Measurements from ENCODE around the gene RNF26.

GRCh38 chr11:119373921-119374631 is 39.7 kb downstream of the RNF26 start:
- TF ChIP-seq CTCF (IDR thresholded peaks at IDR 0.05) = peak; percentile 68 to 80 (median 79)
- no peak for TF ChIP-seq POLR2A (IDR thresholded peaks at IDR 0.05)
- TF ChIP-seq POLR2AphosphoS5 (IDR thresholded peaks at IDR 0.05) = no peak
